Gastroesophageal sphincter (tissue), 3 donors: ENCODE measurements around the gene ROCK2.

ENCODE experiments used
- EP300 ChIP-seq: sonication (generic); formaldehyde crosslinking; IDR thresholded peaks from one replicate; pipeline ENCODE4 v1.6.1; 2017; ENCODE audit warnings: antibody characterized with exemption, mild to moderate bottlenecking
- TF ChIP-seq, protein P1 (sequence below), 4 experiments: fragments of 200-600 bp in 2 of 4; fragments of 450-650 bp in 2 of 4; sonication (generic) in 1 of 4; IDR thresholded peaks; one replicate each; pipeline ENCODE4 v1.5.1; 2017 to 2019; ENCODE audit warnings: antibody characterized with exemption in 4 of 4, mild to moderate bottlenecking in 2 of 4, moderate library complexity in 2 of 4

- TF ChIP-seq, protein P1, sequence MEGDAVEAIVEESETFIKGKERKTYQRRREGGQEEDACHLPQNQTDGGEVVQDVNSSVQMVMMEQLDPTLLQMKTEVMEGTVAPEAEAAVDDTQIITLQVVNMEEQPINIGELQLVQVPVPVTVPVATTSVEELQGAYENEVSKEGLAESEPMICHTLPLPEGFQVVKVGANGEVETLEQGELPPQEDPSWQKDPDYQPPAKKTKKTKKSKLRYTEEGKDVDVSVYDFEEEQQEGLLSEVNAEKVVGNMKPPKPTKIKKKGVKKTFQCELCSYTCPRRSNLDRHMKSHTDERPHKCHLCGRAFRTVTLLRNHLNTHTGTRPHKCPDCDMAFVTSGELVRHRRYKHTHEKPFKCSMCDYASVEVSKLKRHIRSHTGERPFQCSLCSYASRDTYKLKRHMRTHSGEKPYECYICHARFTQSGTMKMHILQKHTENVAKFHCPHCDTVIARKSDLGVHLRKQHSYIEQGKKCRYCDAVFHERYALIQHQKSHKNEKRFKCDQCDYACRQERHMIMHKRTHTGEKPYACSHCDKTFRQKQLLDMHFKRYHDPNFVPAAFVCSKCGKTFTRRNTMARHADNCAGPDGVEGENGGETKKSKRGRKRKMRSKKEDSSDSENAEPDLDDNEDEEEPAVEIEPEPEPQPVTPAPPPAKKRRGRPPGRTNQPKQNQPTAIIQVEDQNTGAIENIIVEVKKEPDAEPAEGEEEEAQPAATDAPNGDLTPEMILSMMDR (IDR thresholded peaks at IDR 0.05): no peak
- no peak for TF ChIP-seq EP300
Observed at GRCh38 chr2:11133936-11134320, 210.5 kb downstream of the ROCK2 start.
